Peyer's patch (tissue), 4 donors: Measurements from ENCODE around the gene CCNDBP1. TPM values are rescaled to one million over a fixed set of nuclear protein-coding genes. Genes with fewer than 3 reads are reported as not detected.
"Not testable (repeated sequence)": the region's sequence is repeated elsewhere in the genome, so short reads cannot be mapped to it uniquely, and the experiment has no call there.

Experiments used
- DNase-seq, 3 donors: peaks; one replicate each; pipeline ENCODE4 v3.0.0-alpha.2; 2017 to 2019
- H3K27ac ChIP-seq, 4 donors: fragments of 200-600 bp; sonication (generic); one replicate each; pipeline ENCODE4 v1.5.1; 2016 to 2019
- H3K27me3 ChIP-seq, 2 donors: fragments of 200-600 bp; sonication (generic); one replicate each; pipeline ENCODE4 v1.5.1; 2019
- H3K36me3 ChIP-seq, 3 donors: fragments of 200-600 bp; sonication (generic); one replicate each; pipeline ENCODE4 v1.5.1; 2016 to 2019
- H3K4me1 ChIP-seq, 4 donors: fragments of 200-600 bp; sonication (generic); one replicate each; pipeline ENCODE4 v1.5.1; 2016 to 2019
- H3K4me3 ChIP-seq, 4 donors: fragments of 200-600 bp; sonication (generic); 1 replicate in 3 of 4; 2 replicates in 1 of 4; pipeline ENCODE4 v1.5.1; 2016 to 2019; ENCODE audit warnings: mild to moderate bottlenecking in 1 of 4
- H3K9me3 ChIP-seq, 4 donors: fragments of 200-600 bp; sonication (generic); one replicate each; pipeline ENCODE4 v1.5.1; 2016 to 2019; ENCODE audit warnings: mild to moderate bottlenecking in 1 of 4
- POLR2A ChIP-seq, 2 donors: fragments of 450-650 bp; IDR thresholded peaks; one replicate each; pipeline ENCODE4 v1.5.1; 2017; ENCODE audit warnings: antibody characterized with exemption in 2 of 2, mild to moderate bottlenecking in 2 of 2, moderate library complexity in 2 of 2
- total RNA-seq, 4 donors: library from RNA; depleted of rRNA; stranded (reverse); fragments of >200 nt; gene quantifications; one replicate each; pipeline ENCODE4 v1.1.0, GENCODE V29; 2016
- TF ChIP-seq, protein P1 (sequence below), 6 experiments: fragments of 450-650 bp in 4 of 6; fragments of 200-600 bp in 2 of 6; sonication (generic) in 1 of 6; IDR thresholded peaks; one replicate each; pipeline ENCODE4 v1.5.1; 2017 to 2019; ENCODE audit warnings: antibody characterized with exemption in 6 of 6, mild to moderate bottlenecking in 3 of 6, moderate library complexity in 1 of 6

CCNDBP1 gene
- total RNA-seq, 4 donors from 2014 or later = 73.0 to 95.1 (median 83.5) TPM

GRCh38 chr15:43151688-43152087, 33.5 kb upstream of the CCNDBP1 start:
- peaks cover 0 to 81% (median 4%) of the 10 kb centered on the region in 3 donors for H3K36me3 ChIP-seq
- no peak for TF ChIP-seq POLR2A (IDR thresholded peaks at IDR 0.05)
- TF ChIP-seq, protein P1, sequence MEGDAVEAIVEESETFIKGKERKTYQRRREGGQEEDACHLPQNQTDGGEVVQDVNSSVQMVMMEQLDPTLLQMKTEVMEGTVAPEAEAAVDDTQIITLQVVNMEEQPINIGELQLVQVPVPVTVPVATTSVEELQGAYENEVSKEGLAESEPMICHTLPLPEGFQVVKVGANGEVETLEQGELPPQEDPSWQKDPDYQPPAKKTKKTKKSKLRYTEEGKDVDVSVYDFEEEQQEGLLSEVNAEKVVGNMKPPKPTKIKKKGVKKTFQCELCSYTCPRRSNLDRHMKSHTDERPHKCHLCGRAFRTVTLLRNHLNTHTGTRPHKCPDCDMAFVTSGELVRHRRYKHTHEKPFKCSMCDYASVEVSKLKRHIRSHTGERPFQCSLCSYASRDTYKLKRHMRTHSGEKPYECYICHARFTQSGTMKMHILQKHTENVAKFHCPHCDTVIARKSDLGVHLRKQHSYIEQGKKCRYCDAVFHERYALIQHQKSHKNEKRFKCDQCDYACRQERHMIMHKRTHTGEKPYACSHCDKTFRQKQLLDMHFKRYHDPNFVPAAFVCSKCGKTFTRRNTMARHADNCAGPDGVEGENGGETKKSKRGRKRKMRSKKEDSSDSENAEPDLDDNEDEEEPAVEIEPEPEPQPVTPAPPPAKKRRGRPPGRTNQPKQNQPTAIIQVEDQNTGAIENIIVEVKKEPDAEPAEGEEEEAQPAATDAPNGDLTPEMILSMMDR (IDR thresholded peaks at IDR 0.05) = no peak
- H3K27ac ChIP-seq = no peak overlapping the region
- H3K4me3 ChIP-seq = no peak overlapping the region
- no peaks in the 10 kb centered on the region for H3K9me3 ChIP-seq
- no peak for DNase-seq
- no peaks in the 10 kb centered on the region for H3K27me3 ChIP-seq
- H3K4me1 ChIP-seq = no peaks in the 10 kb centered on the region

DNA sequence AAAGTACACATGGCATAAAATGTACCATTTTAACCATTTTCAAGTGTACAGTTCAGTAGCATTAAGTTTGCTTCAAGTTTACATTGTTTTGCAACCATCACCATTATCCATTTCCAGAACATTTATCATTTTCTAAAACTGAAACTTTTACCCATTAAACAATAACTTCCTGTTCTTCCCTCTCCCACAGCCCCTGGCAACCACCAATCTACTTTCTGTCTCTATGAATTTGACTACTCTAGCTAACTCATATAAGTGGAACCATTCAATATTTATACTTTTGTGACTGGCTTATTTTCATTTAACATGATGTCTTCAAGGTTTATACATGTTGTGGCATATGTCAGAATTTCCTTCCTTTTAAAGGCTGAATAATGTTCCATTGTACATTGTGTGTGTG, 31.9 kb upstream of the CCNDBP1 start:
- Histone ChIP-seq H3K4me1 (no peaks in the 10 kb centered on the region), H3K36me3 (peaks cover 0 to 80% (median 4%) of the 10 kb centered on the region in 3 donors), H3K27ac (no peak overlapping the region), H3K4me3 (no peak overlapping the region), H3K9me3 (no peaks in the 10 kb centered on the region), H3K27me3 (no peaks in the 10 kb centered on the region)
- TF ChIP-seq POLR2A (IDR thresholded peaks at IDR 0.05) = no peak
- DNase-seq = no peak

GRCh38 chr15:43165801-43166325, 19.3 kb upstream of the CCNDBP1 start:
- peaks cover 0 to 75% (median 0%) of the 10 kb centered on the region in 3 donors for H3K36me3 ChIP-seq
- TF ChIP-seq POLR2A (IDR thresholded peaks at IDR 0.05) = no peak
- TF ChIP-seq, protein P1 (IDR thresholded peaks at IDR 0.05) = no peak
- H3K9me3 ChIP-seq = no peaks in the 10 kb centered on the region
- no peak overlapping the region for H3K4me3 ChIP-seq
- H3K27ac ChIP-seq = no peak overlapping the region
- H3K27me3 ChIP-seq = no peaks in the 10 kb centered on the region
- DNase-seq = no peak
- H3K4me1 ChIP-seq = no peaks in the 10 kb centered on the region

GRCh38 chr15:43167261-43167660, 17.9 kb upstream of the CCNDBP1 start:
- peaks cover 0 to 72% (median 0%) of the 10 kb centered on the region in 3 donors for H3K36me3 ChIP-seq

GRCh38 chr15:43168192-43169107, 16.8 kb upstream of the CCNDBP1 start:
- Histone ChIP-seq H3K36me3 (peaks cover 0 to 68% (median 0%) of the 10 kb centered on the region in 3 donors), H3K27me3 (no peaks in the 10 kb centered on the region), H3K4me1 (no peaks in the 10 kb centered on the region), H3K9me3 (no peaks in the 10 kb centered on the region), H3K27ac (no peak overlapping the region), H3K4me3 (no peak overlapping the region)
- no peak for DNase-seq
- no peak for TF ChIP-seq POLR2A (IDR thresholded peaks at IDR 0.05)
- TF ChIP-seq, protein P1 (IDR thresholded peaks at IDR 0.05) = no peak

More at GRCh38 chr15:43167261-43167660, 17.9 kb upstream of the CCNDBP1 start:
- not testable (repeated sequence) for H3K4me1 ChIP-seq, H3K27ac ChIP-seq, H3K27me3 ChIP-seq, H3K9me3 ChIP-seq, DNase-seq, H3K4me3 ChIP-seq

DNA sequence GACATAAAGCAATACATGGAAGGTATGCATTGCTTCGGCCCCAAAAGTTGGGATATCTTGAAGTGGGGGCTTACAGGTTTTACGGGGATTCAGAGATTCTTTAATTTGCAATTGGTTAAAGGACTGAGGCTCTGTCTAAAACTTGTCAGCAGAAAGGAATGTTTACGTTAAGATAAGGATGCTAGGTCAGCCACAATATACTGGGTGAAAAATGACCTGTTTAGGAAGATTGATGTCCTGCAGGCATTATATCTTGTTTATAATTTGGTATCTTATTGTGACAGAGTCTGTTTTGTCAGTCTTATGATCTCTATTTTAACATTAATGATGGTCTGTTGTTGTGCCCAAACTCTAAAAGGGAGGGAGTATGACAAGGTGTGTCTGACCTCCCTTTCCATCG, 15.3 kb upstream of the CCNDBP1 start:
- DNase-seq = no peak
- Histone ChIP-seq H3K27me3 (no peaks in the 10 kb centered on the region), H3K36me3 (peaks cover 0 to 69% (median 0%) of the 10 kb centered on the region in 3 donors), H3K27ac (no peak overlapping the region), H3K9me3 (no peaks in the 10 kb centered on the region), H3K4me3 (no peak overlapping the region), H3K4me1 (no peaks in the 10 kb centered on the region)
- TF ChIP-seq POLR2A (IDR thresholded peaks at IDR 0.05) = no peak
- TF ChIP-seq, protein P1 (IDR thresholded peaks at IDR 0.05) = no peak

GRCh38 chr15:43175656-43176309, 9.4 kb upstream of the CCNDBP1 start:
- not testable (repeated sequence) for H3K4me3 ChIP-seq, H3K27ac ChIP-seq, H3K27me3 ChIP-seq, H3K4me1 ChIP-seq, H3K9me3 ChIP-seq, DNase-seq
- peaks cover 0 to 66% (median 0%) of the 10 kb centered on the region in 3 donors for H3K36me3 ChIP-seq

DNA sequence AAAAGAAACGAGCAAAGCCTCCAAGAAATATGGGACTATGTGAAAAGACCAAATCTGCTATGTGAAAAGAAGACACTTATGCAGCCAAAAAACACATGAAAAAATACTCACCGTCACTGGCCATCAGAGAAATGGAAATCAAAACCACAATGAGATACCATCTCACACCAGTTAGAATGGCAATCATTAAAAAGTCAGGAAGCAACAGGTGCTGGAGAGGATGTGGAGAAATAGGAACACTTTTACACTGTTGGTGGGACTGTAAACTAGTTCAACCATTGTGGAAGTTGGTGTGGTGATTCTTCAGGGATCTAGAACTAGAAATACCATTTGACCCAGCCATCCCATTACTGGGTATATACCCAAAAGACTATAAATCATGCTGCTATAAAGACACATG, 8.1 kb upstream of the CCNDBP1 start:
- DNase-seq, H3K4me3 ChIP-seq, H3K27ac ChIP-seq, H3K9me3 ChIP-seq, H3K27me3 ChIP-seq, H3K4me1 ChIP-seq: not testable (repeated sequence)
- H3K36me3 ChIP-seq = peaks cover 0 to 67% (median 0%) of the 10 kb centered on the region in 3 donors
